ENCODE data around the gene CRY1. TPM values are rescaled to one million over a fixed set of nuclear protein-coding genes. Genes with fewer than 3 reads are reported as not detected.

Gene CRY1
- total and polyA plus RNA-seq, 9 of the 15 experiments (the other 6 are each of a cell fraction or from before 2014, with no cell fraction given) = 8.7 to 33.3 (median 25.2) TPM

DNA sequence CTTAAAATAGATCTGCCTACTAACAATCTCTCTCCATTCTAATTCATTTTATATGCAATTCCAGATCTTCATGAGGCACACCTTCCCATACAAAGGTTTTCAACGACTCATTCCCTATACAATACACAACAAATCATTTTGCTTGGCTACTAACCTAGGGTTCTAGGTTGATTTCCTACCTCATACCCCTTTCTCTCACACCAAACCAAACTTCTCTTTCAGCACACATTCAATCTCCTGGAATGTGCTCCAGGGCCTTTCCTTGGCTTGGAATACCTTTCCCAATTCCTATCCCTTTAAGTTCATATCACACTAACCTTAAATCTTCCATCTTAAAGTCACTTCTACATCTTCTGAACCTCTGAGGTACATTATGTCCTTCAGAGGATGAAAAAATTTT, 67.7 kb downstream of the CRY1 start:
- intact Hi-C loops (cut with micrococcal nuclease) (no loop called here), in situ Hi-C loops (cut with MboI) (no loop called here)
- Histone ChIP-seq H3K9ac (ENCODE audit: insufficient read depth in 1 of 2, low read depth in 2 of 2, low read length in 2 of 2) (no peak overlapping the region), H3K4me2 (ENCODE audit: insufficient read depth, low read length) (no peak overlapping the region), H3K27ac (ENCODE audit: extremely low read depth, low read depth, low read length) (no peak overlapping the region), H3K4me3 (no peak overlapping the region), H3K9me3 (replicated peaks; ENCODE audit: control insufficient read depth, insufficient read depth, low read depth, low read length) (no peaks in the 10 kb centered on the region), H3K79me2 (ENCODE audit: control insufficient read depth, insufficient read depth, low read length) (peaks cover 7% of the 10 kb centered on the region; the same call in 1 of the 3 replicates), H3K9me1 (ENCODE audit: control insufficient read depth, insufficient read depth, low read length) (no peaks in the 10 kb centered on the region), H4K20me1 (replicated peaks; ENCODE audit: control insufficient read depth, insufficient read depth, low read length) (no peaks in the 10 kb centered on the region), H3K36me3 (ENCODE audit: control insufficient read depth, insufficient read depth, low read length) (peaks cover 3% of the 10 kb centered on the region; the same call in 1 of the 3 replicates), H3K27me3 (ENCODE audit: control insufficient read depth in 2 of 2, insufficient read depth in 2 of 2, low read length in 2 of 2) (no peaks in the 10 kb centered on the region), H2AFZ (ENCODE audit: low read depth, low read length) (no peak overlapping the region), H3K4me1 (replicated peaks in 1 of 2; ENCODE audit: control insufficient read depth in 2 of 2, insufficient read depth in 2 of 2, low read length in 2 of 2) (no peaks in the 10 kb centered on the region)
- FAIRE-seq (no peak), ATAC-seq (no peak), DNase-seq (ENCODE audit: extremely low read depth in 1 of 4, low spot score in 3 of 4) (no peak)
- BruUV-seq (replicated peaks) = no TSS peak
- ChIA-PET CTCF (ENCODE audit: low intra/inter-chr PET ratio) (no interaction called here), POLR2A (interaction anchor here (0.6 kb wide), 1 partner anchor 24 kb away, joined by 4 read pairs; no protein-coding TSS in a partner anchor)
- 35% methylated on average over 1 of the region's 1 CpG for WGBS (ENCODE audit: insufficient coverage, low coverage, missing lambda C conversion rate)
- no peak for TF ChIP-seq SAP30 (IDR thresholded peaks at IDR 0.05; ENCODE audit: borderline replicate concordance, insufficient read depth, low read depth, low read length, poor library complexity, severe bottlenecking)
- TF ChIP-seq ZNF347 (CRISPR knock-in tag; IDR thresholded peaks at IDR 0.05; ENCODE audit: low read depth) = no peak
- TF ChIP-seq, protein P1, sequence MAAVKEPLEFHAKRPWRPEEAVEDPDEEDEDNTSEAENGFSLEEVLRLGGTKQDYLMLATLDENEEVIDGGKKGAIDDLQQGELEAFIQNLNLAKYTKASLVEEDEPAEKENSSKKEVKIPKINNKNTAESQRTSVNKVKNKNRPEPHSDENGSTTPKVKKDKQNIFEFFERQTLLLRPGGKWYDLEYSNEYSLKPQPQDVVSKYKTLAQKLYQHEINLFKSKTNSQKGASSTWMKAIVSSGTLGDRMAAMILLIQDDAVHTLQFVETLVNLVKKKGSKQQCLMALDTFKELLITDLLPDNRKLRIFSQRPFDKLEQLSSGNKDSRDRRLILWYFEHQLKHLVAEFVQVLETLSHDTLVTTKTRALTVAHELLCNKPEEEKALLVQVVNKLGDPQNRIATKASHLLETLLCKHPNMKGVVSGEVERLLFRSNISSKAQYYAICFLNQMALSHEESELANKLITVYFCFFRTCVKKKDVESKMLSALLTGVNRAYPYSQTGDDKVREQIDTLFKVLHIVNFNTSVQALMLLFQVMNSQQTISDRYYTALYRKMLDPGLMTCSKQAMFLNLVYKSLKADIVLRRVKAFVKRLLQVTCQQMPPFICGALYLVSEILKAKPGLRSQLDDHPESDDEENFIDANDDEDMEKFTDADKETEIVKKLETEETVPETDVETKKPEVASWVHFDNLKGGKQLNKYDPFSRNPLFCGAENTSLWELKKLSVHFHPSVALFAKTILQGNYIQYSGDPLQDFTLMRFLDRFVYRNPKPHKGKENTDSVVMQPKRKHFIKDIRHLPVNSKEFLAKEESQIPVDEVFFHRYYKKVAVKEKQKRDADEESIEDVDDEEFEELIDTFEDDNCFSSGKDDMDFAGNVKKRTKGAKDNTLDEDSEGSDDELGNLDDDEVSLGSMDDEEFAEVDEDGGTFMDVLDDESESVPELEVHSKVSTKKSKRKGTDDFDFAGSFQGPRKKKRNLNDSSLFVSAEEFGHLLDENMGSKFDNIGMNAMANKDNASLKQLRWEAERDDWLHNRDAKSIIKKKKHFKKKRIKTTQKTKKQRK (IDR thresholded peaks at IDR 0.05; ENCODE audit: borderline replicate concordance, low read depth, low read length) = no peak
- TF ChIP-seq JUND (IDR thresholded peaks at IDR 0.05; ENCODE audit: borderline replicate concordance, low read depth, low read length) = no peak
- TF ChIP-seq JUND (tag; IDR thresholded peaks at IDR 0.05; ENCODE audit: borderline replicate concordance, low read depth, low read length) = no peak
- no peak for TF ChIP-seq NCOA1 (IDR thresholded peaks at IDR 0.05; ENCODE audit: low read depth)
- no peak for TF ChIP-seq PYGO2 (tag; IDR thresholded peaks at IDR 0.05)
- TF ChIP-seq, protein P2, sequence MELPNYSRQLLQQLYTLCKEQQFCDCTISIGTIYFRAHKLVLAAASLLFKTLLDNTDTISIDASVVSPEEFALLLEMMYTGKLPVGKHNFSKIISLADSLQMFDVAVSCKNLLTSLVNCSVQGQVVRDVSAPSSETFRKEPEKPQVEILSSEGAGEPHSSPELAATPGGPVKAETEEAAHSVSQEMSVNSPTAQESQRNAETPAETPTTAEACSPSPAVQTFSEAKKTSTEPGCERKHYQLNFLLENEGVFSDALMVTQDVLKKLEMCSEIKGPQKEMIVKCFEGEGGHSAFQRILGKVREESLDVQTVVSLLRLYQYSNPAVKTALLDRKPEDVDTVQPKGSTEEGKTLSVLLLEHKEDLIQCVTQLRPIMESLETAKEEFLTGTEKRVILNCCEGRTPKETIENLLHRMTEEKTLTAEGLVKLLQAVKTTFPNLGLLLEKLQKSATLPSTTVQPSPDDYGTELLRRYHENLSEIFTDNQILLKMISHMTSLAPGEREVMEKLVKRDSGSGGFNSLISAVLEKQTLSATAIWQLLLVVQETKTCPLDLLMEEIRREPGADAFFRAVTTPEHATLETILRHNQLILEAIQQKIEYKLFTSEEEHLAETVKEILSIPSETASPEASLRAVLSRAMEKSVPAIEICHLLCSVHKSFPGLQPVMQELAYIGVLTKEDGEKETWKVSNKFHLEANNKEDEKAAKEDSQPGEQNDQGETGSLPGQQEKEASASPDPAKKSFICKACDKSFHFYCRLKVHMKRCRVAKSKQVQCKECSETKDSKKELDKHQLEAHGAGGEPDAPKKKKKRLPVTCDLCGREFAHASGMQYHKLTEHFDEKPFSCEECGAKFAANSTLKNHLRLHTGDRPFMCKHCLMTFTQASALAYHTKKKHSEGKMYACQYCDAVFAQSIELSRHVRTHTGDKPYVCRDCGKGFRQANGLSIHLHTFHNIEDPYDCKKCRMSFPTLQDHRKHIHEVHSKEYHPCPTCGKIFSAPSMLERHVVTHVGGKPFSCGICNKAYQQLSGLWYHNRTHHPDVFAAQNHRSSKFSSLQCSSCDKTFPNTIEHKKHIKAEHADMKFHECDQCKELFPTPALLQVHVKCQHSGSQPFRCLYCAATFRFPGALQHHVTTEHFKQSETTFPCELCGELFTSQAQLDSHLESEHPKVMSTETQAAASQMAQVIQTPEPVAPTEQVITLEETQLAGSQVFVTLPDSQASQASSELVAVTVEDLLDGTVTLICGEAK (IDR thresholded peaks at IDR 0.05) = no peak
- TF ChIP-seq, protein P2 (CRISPR knock-in tag; IDR thresholded peaks at IDR 0.05) = no peak
- TF ChIP-seq BCL6 (CRISPR knock-in tag; IDR thresholded peaks at IDR 0.05) = no peak
- TF ChIP-seq HDAC1 (IDR thresholded peaks at IDR 0.05) = no peak

Data from K562 (cell line).